Neuronal stem cell (in vitro differentiated cells): ENCODE data around the gene HTR3E.
"Not testable (repeated sequence)": the region's sequence is repeated elsewhere in the genome, so short reads cannot be mapped to it uniquely, and the experiment has no call there.

Source experiments
- DNase-seq: peaks from one replicate; pipeline ENCODE4 v3.0.0-alpha.2; 2013; ENCODE audit warnings: low spot score
- H2AFZ ChIP-seq: one replicate; pipeline ENCODE4 v1.6.1; 2013; ENCODE audit warnings: mild to moderate bottlenecking, low read length, inconsistent platforms
- H2AK5ac ChIP-seq: 2 replicates; pipeline ENCODE4 v1.6.1; 2013; ENCODE audit warnings: low read depth, mild to moderate bottlenecking, inconsistent platforms, low read length, moderate library complexity, mixed read lengths
- H2BK120ac ChIP-seq: 2 replicates; pipeline ENCODE4 v1.6.1; 2013; ENCODE audit warnings: low read depth, mild to moderate bottlenecking, inconsistent platforms, low read length, moderate library complexity, mixed read lengths
- H2BK12ac ChIP-seq: one replicate; pipeline ENCODE4 v1.6.1; 2013; ENCODE audit warnings: low read length, inconsistent platforms
- H2BK15ac ChIP-seq: 2 replicates; pipeline ENCODE4 v1.6.1; 2013; ENCODE audit warnings: mild to moderate bottlenecking, low read length, inconsistent platforms, mixed read lengths
- H2BK5ac ChIP-seq: one replicate; pipeline ENCODE4 v1.6.1; 2013; ENCODE audit warnings: inconsistent platforms, mild to moderate bottlenecking, low read length, moderate library complexity
- H3K14ac ChIP-seq: one replicate; pipeline ENCODE4 v1.6.1; 2013; ENCODE audit warnings: low read length, inconsistent platforms
- H3K18ac ChIP-seq: 2 replicates; pipeline ENCODE4 v1.6.1; 2013; ENCODE audit warnings: low read length, inconsistent platforms
- H3K23ac ChIP-seq: 2 replicates; pipeline ENCODE4 v1.6.1; 2013; ENCODE audit warnings: low read depth, mild to moderate bottlenecking, mixed read lengths, low read length, inconsistent platforms; ENCODE audit not compliant: poor library complexity
- H3K27ac ChIP-seq: replicated peaks from 3 replicates; pipeline ENCODE4 v1.5.1; 2013; ENCODE audit warnings: low read length, inconsistent platforms
- H3K27me3 ChIP-seq, 3 experiments: 2 replicates each; pipeline ENCODE4 v1.6.1; 2013; ENCODE audit warnings: low read length in 3 of 3, mild to moderate bottlenecking in 2 of 3, inconsistent platforms in 1 of 3, low read depth in 1 of 3, mixed read lengths in 1 of 3, moderate library complexity in 1 of 3; ENCODE audit not compliant: control insufficient read depth in 3 of 3, insufficient read depth in 3 of 3
- H3K36me3 ChIP-seq, 2 donors: replicated peaks in 1 of 2; 2 replicates each; pipeline ENCODE4 v1.6.1; 2013; ENCODE audit warnings: low read length in 2 of 2; ENCODE audit not compliant: control insufficient read depth in 2 of 2, insufficient read depth in 2 of 2
- H3K4ac ChIP-seq: 2 replicates; pipeline ENCODE4 v1.6.1; 2013; ENCODE audit warnings: inconsistent platforms, mild to moderate bottlenecking, low read length, moderate library complexity
- H3K4me1 ChIP-seq, 2 donors: 1 replicate in 1 of 2; 2 replicates in 1 of 2; pipeline ENCODE4 v1.6.1; 2013; ENCODE audit warnings: low read length in 2 of 2, low read depth in 1 of 2; ENCODE audit not compliant: control insufficient read depth in 2 of 2, insufficient read depth in 1 of 2
- H3K4me2 ChIP-seq: one replicate; pipeline ENCODE4 v1.6.1; 2013; ENCODE audit warnings: mild to moderate bottlenecking, low read length, inconsistent platforms; ENCODE audit not compliant: insufficient read depth, poor library complexity, severe bottlenecking
- H3K4me3 ChIP-seq, 2 donors: 2 replicates each; pipeline ENCODE4 v1.5.1; 2013; ENCODE audit warnings: low read length in 2 of 2, mild to moderate bottlenecking in 2 of 2, inconsistent platforms in 1 of 2, moderate library complexity in 1 of 2
- H3K79me1 ChIP-seq: one replicate; pipeline ENCODE4 v1.6.1; 2013; ENCODE audit warnings: low read depth, mild to moderate bottlenecking, inconsistent platforms, low read length, moderate library complexity
- H3K9ac ChIP-seq: one replicate; pipeline ENCODE4 v1.6.1; 2013; ENCODE audit warnings: mild to moderate bottlenecking, low read depth, low read length, inconsistent platforms; ENCODE audit not compliant: poor library complexity
- H3K9me3 ChIP-seq, 2 donors: replicated peaks in 1 of 2; 2 replicates each; pipeline versions ENCODE3 to v1.6.1; 2013; ENCODE audit warnings: low read length in 2 of 2, mild to moderate bottlenecking in 2 of 2, inconsistent platforms in 1 of 2, low read depth in 1 of 2, mixed read lengths in 1 of 2, moderate library complexity in 1 of 2; ENCODE audit not compliant: control insufficient read depth in 2 of 2, insufficient read depth in 1 of 2
- H4K8ac ChIP-seq: one replicate; pipeline ENCODE4 v1.6.1; 2013; ENCODE audit warnings: low read depth, mild to moderate bottlenecking, inconsistent platforms, low read length, moderate library complexity
- H4K91ac ChIP-seq: one replicate; pipeline ENCODE4 v1.6.1; 2013; ENCODE audit warnings: low read length, low read depth, mild to moderate bottlenecking, inconsistent platforms; ENCODE audit not compliant: poor library complexity
- WGBS, 2 donors: extraction: QIAGEN DNeasy Blood & Tissue Kit; methylation state at CpG; one replicate each; pipeline ENCODE4 v1.1.7; 2013; ENCODE audit warnings: missing lambda C conversion rate in 2 of 2, mixed read lengths in 1 of 2; ENCODE audit not compliant: insufficient read length in 2 of 2, insufficient replicate concordance in 1 of 2; ENCODE audit errors: extremely low coverage in 2 of 2; 5-methylcytosine and 5-hydroxymethylcytosine counted together

Gene HTR3E

GRCh38 chr3:184068344-184068743 is 28.5 kb upstream of the HTR3E start:
- Histone ChIP-seq H3K14ac (no peak overlapping the region), H2BK120ac (no peak overlapping the region), H2BK5ac (no peak overlapping the region), H3K18ac (no peak overlapping the region), H3K9me3 (no peaks in the 10 kb centered on the region), H3K79me1 (no peaks in the 10 kb centered on the region), H3K4me3 (no peak overlapping the region), H4K8ac (no peak overlapping the region), H2AFZ (no peak overlapping the region), H3K4ac (no peak overlapping the region), H2AK5ac (no peak overlapping the region), H3K27ac (no peak overlapping the region), H3K36me3 (no peaks in the 10 kb centered on the region), H3K27me3 (peaks cover 0 to 6% (median 0%) of the 10 kb centered on the region in 3 experiments), H3K23ac (peak overlapping the region; percentile 29), H3K9ac (no peak overlapping the region), H3K4me1 (no peaks in the 10 kb centered on the region), H2BK15ac (no peak overlapping the region), H4K91ac (no peak overlapping the region), H2BK12ac (no peak overlapping the region), H3K4me2 (no peak overlapping the region)
- DNase-seq = no peak
- no CpG with 5 or more reads among the region's 5 CpGs for WGBS, 2 donors

- not testable (repeated sequence) for H2AFZ ChIP-seq, H3K4me1 ChIP-seq, H3K79me1 ChIP-seq, H2AK5ac ChIP-seq, H3K23ac ChIP-seq, H3K27ac ChIP-seq, H3K9ac ChIP-seq, H3K4ac ChIP-seq, H3K4me2 ChIP-seq, H2BK120ac ChIP-seq, H3K14ac ChIP-seq, H3K27me3 ChIP-seq, H3K18ac ChIP-seq, H4K8ac ChIP-seq, H3K4me3 ChIP-seq, H2BK15ac ChIP-seq, H3K9me3 ChIP-seq, H4K91ac ChIP-seq, H3K36me3 ChIP-seq, DNase-seq, H2BK12ac ChIP-seq, H2BK5ac ChIP-seq
- WGBS, 2 donors = no CpG with 5 or more reads among the region's 7 CpGs
These were observed 25.7 kb upstream of the HTR3E start for GRCh38 chr3:184071142-184071541.

- Histone ChIP-seq H3K9ac (no peak overlapping the region), H2BK12ac (no peak overlapping the region), H3K4ac (no peak overlapping the region), H2BK15ac (no peak overlapping the region), H3K27me3 (peaks cover 0 to 7% (median 0%) of the 10 kb centered on the region in 3 experiments), H2BK5ac (no peak overlapping the region), H3K4me2 (no peak overlapping the region), H3K9me3 (no peaks in the 10 kb centered on the region), H4K8ac (no peak overlapping the region), H3K23ac (no peak overlapping the region), H2AK5ac (no peak overlapping the region), H3K14ac (no peak overlapping the region), H4K91ac (no peak overlapping the region), H3K79me1 (no peaks in the 10 kb centered on the region), H2AFZ (no peak overlapping the region), H3K4me1 (peaks cover 0 to 2% of the 10 kb centered on the region in 2 donors), H3K18ac (no peak overlapping the region), H3K27ac (no peak overlapping the region), H2BK120ac (no peak overlapping the region), H3K4me3 (no peak overlapping the region), H3K36me3 (no peaks in the 10 kb centered on the region)
- DNase-seq = no peak
- no CpG with 5 or more reads among the region's 4 CpGs for WGBS, 2 donors
These were observed 23.2 kb upstream of the HTR3E start for GRCh38 chr3:184073621-184074020.

- no peak overlapping the region for H4K91ac ChIP-seq
- H3K36me3 ChIP-seq = no peaks in the 10 kb centered on the region
- H3K9ac ChIP-seq = no peak overlapping the region
- no peak overlapping the region for H2BK12ac ChIP-seq
- WGBS, 2 donors = no CpG with 5 or more reads among the region's 6 CpGs
- H2BK15ac ChIP-seq = no peak overlapping the region
- H3K79me1 ChIP-seq = no peaks in the 10 kb centered on the region
- no peak for DNase-seq
- H4K8ac ChIP-seq = no peak overlapping the region
- H3K14ac ChIP-seq = no peak overlapping the region
- H2AK5ac ChIP-seq = no peak overlapping the region
- H3K27me3 ChIP-seq = peaks cover 0 to 7% (median 0%) of the 10 kb centered on the region in 3 experiments
- H3K23ac ChIP-seq = no peak overlapping the region
- no peak overlapping the region for H3K18ac ChIP-seq
- no peak overlapping the region for H3K4ac ChIP-seq
- H3K9me3 ChIP-seq = no peaks in the 10 kb centered on the region
- H3K4me3 ChIP-seq = no peak overlapping the region
- H3K27ac ChIP-seq = no peak overlapping the region
- H3K4me2 ChIP-seq = no peak overlapping the region
- H2BK5ac ChIP-seq = no peak overlapping the region
- no peak overlapping the region for H2BK120ac ChIP-seq
- peaks cover 0 to 2% of the 10 kb centered on the region in 2 donors for H3K4me1 ChIP-seq
- no peak overlapping the region for H2AFZ ChIP-seq
These were observed 21.0 kb upstream of the HTR3E start for GRCh38 chr3:184075901-184076300.
